CD14-positive monocyte (primary cell): ENCODE data around the gene ZSCAN25. TPM values are rescaled to one million over a fixed set of nuclear protein-coding genes. Genes with fewer than 3 reads are reported as not detected.

Experiments used
- DNase-seq, 3 donors: peaks; one replicate each; pipeline ENCODE4 v3.0.0-alpha.2; 2011 to 2022
- H2AFZ ChIP-seq: 2 replicates; pipeline ENCODE4 v1.6.0; 2012; ENCODE audit warnings: mild to moderate bottlenecking, low read depth, low read length, inconsistent platforms; ENCODE audit not compliant: insufficient read depth, poor library complexity, severe bottlenecking
- H3K27ac ChIP-seq, 2 donors: 1 replicate in 1 of 2; 2 replicates in 1 of 2; pipeline ENCODE4 v1.5.1; 2012 to 2013; ENCODE audit warnings: low read length in 2 of 2, control low read depth in 1 of 2, inconsistent platforms in 1 of 2, low read depth in 1 of 2, mild to moderate bottlenecking in 1 of 2
- H3K27me3 ChIP-seq, 2 donors: one replicate each; pipeline versions ENCODE4 v1.6.0 to v1.6.1; 2011 to 2013; ENCODE audit warnings: low read length in 2 of 2; ENCODE audit not compliant: control insufficient read depth in 2 of 2, insufficient read depth in 2 of 2
- H3K36me3 ChIP-seq, 2 donors: replicated peaks in 1 of 2; 1 replicate in 1 of 2; 2 replicates in 1 of 2; pipeline versions ENCODE4 v1.5.1 to v1.6.1; 2012 to 2013; ENCODE audit warnings: low read length in 2 of 2, control low read depth in 1 of 2, inconsistent platforms in 1 of 2, mild to moderate bottlenecking in 1 of 2; ENCODE audit not compliant: insufficient read depth in 2 of 2, control insufficient read depth in 1 of 2
- H3K4me1 ChIP-seq, 2 donors: 1 replicate in 1 of 2; 2 replicates in 1 of 2; pipeline versions ENCODE4 v1.5.1 to v1.6.1; 2012 to 2013; ENCODE audit warnings: low read length in 2 of 2, control low read depth in 1 of 2, inconsistent platforms in 1 of 2, mild to moderate bottlenecking in 1 of 2, moderate library complexity in 1 of 2; ENCODE audit not compliant: insufficient read depth in 2 of 2, control insufficient read depth in 1 of 2
- H3K4me2 ChIP-seq: replicated peaks from 2 replicates; pipeline ENCODE3; 2012; ENCODE audit warnings: low read length, moderate library complexity, mild to moderate bottlenecking; ENCODE audit not compliant: poor library complexity, severe bottlenecking; ENCODE audit errors: extremely low read depth
- H3K4me3 ChIP-seq, 3 experiments: fragments of 200-600 bp in 1 of 3; sonication (generic) in 1 of 3; replicated peaks in 1 of 3; 1 replicate in 2 of 3; 2 replicates in 1 of 3; pipeline ENCODE4 v1.5.1; 2011 to 2013; ENCODE audit warnings: low read length in 3 of 3, mild to moderate bottlenecking in 3 of 3, control low read depth in 2 of 3, low read depth in 2 of 3, inconsistent platforms in 1 of 3, moderate library complexity in 1 of 3
- H3K79me2 ChIP-seq: 2 replicates; pipeline ENCODE4 v1.6.0; 2012; ENCODE audit warnings: mild to moderate bottlenecking, control low read depth, inconsistent platforms, low read length, moderate library complexity; ENCODE audit not compliant: insufficient read depth
- H3K9ac ChIP-seq: 2 replicates; pipeline ENCODE4 v1.6.0; 2017; ENCODE audit warnings: low read length, mild to moderate bottlenecking; ENCODE audit not compliant: insufficient read depth, poor library complexity, severe bottlenecking
- H3K9me3 ChIP-seq, 2 donors: replicated peaks in 1 of 2; 1 replicate in 1 of 2; 2 replicates in 1 of 2; pipeline versions ENCODE4 v1.5.1 to v1.6.1; 2012 to 2013; ENCODE audit warnings: low read length in 2 of 2, control low read depth in 1 of 2; ENCODE audit not compliant: control insufficient read depth in 1 of 2, insufficient read depth in 1 of 2
- H4K20me1 ChIP-seq: 2 replicates; pipeline ENCODE4 v1.6.0; 2012; ENCODE audit warnings: mild to moderate bottlenecking, low read length, control low read depth, moderate library complexity; ENCODE audit not compliant: insufficient read depth
- H3K27ac Mint-ChIP-seq, 7 donors: one replicate each; pipeline ENCODE4 v1.8.0; 2020; ENCODE audit warnings: mild to moderate bottlenecking in 7 of 7, mixed read lengths in 7 of 7, moderate library complexity in 6 of 7, inconsistent platforms in 2 of 7
- H3K27me3 Mint-ChIP-seq, 3 donors: one replicate each; pipeline ENCODE4 v1.8.0; 2021 to 2022; ENCODE audit warnings: low read depth in 3 of 3, mild to moderate bottlenecking in 3 of 3, mixed read lengths in 3 of 3, moderate library complexity in 3 of 3, inconsistent platforms in 1 of 3
- H3K36me3 Mint-ChIP-seq, 2 donors: one replicate each; pipeline ENCODE4 v1.8.0; 2020; ENCODE audit warnings: mixed read lengths in 2 of 2, inconsistent platforms in 1 of 2, mild to moderate bottlenecking in 1 of 2
- H3K4me1 Mint-ChIP-seq: one replicate; pipeline ENCODE4 v1.8.0; 2020; ENCODE audit warnings: mild to moderate bottlenecking, mixed read lengths
- H3K4me3 Mint-ChIP-seq, 2 donors: one replicate each; pipeline ENCODE4 v1.8.0; 2020; ENCODE audit warnings: mild to moderate bottlenecking in 2 of 2, mixed read lengths in 2 of 2, moderate library complexity in 1 of 2
- H3K9me3 Mint-ChIP-seq, 7 donors: one replicate each; pipeline ENCODE4 v1.8.0; 2020 to 2022; ENCODE audit warnings: mixed read lengths in 7 of 7, mild to moderate bottlenecking in 6 of 7, moderate library complexity in 6 of 7, inconsistent platforms in 2 of 7
- WGBS: methylation state at CpG from one replicate; pipeline ENCODE4 v1.1.5; 2013; ENCODE audit warnings: missing lambda C conversion rate; ENCODE audit not compliant: insufficient coverage; 5-methylcytosine and 5-hydroxymethylcytosine counted together
- intact Hi-C, 2 donors: fragments of 100-400 bp; cut with micrococcal nuclease; formaldehyde crosslinking; loops; one replicate each; pipeline versions ENCODE4 v1.15.0 to v1.15.1; 2023
- polyA plus RNA-seq, 3 donors: library from polyadenylated mRNA; depleted of rRNA in 1 of 3; unstranded in 2 of 3; stranded (reverse) in 1 of 3; fragments of 300-500 nt in 2 of 3; fragments of >200 nt in 1 of 3; fragmentation: Illumina TruSeq in 2 of 3; gene quantifications; 1 replicate in 2 of 3; 2 replicates in 1 of 3; pipeline ENCODE4 v1.2.3, GENCODE V29; 2012 to 2021
- TF ChIP-seq, protein P1 (sequence below): fragments of 200-600 bp; IDR thresholded peaks from one replicate; pipeline ENCODE4 v1.8.0; 2022; ENCODE audit warnings: antibody characterized with exemption, mild to moderate bottlenecking

The ZSCAN25 gene
- polyA plus RNA-seq, 3 donors: 4.3 to 7.3 (median 6.1) TPM

DNA sequence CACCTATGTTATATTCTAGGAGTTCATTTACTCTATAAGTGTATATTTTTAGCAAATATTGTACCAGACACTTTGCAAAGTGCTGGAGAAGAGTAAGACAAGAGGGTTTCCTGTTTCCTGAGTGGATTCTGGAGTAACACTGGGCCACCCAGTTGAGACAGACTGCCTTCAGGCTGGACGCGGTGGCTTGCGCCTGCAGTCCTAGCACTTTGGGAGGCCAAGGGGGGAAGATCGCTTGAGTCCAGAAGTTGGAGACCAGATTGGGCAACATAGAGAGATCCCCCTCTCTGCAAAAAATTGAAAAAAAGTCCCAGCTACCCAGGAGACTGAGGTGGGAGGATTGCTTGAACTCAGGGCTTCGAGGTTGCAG, 772 bp upstream of the ZSCAN25 start:
- H3K36me3 ChIP-seq: peaks cover 22 to 28% of the 10 kb centered on the region in 2 donors
- peak overlapping the region; percentile 96 for H3K9ac ChIP-seq
- peak overlapping the region; percentile 99 for H3K4me2 ChIP-seq
- peak overlapping the region; percentile 100 for H2AFZ ChIP-seq
- H3K4me1 ChIP-seq: peaks cover 13 to 20% of the 10 kb centered on the region in 2 donors
- H3K79me2 ChIP-seq: peaks cover 16% of the 10 kb centered on the region
- DNase-seq: no peak
- Mint-ChIP-seq H3K27me3 (peaks cover 7 to 20% (median 14%) of the 10 kb centered on the region in 3 donors), H3K36me3 (peaks cover 27% of the 10 kb centered on the region in 2 donors), H3K4me3 (peak overlapping the region; percentile 97), H3K4me1 (peaks cover 22% of the 10 kb centered on the region), H3K9me3 (peaks cover 0 to 11% (median 2%) of the 10 kb centered on the region in 7 donors), H3K27ac (peak overlapping the region in 5 of 7 donors; percentile 79 to 93 (median 88))
- peak overlapping the region in 2 of 3 experiments; percentile 62 to 99 for H3K4me3 ChIP-seq
- H4K20me1 ChIP-seq: peaks cover 1% of the 10 kb centered on the region
- H3K27me3 ChIP-seq: peaks cover 2 to 13% of the 10 kb centered on the region in 2 donors
- intact Hi-C loops: loop anchor here (5.0 kb wide), 2 partner anchors 59 to 114 kb away; partner anchors contain the start of genes ZKSCAN5 (in 1 of the 2), ZNF394 (in 1 of the 2) and ZNF655 (in 1 of the 2)
- H3K27ac ChIP-seq: peak overlapping the region; percentile 50 to 90
- WGBS: 92% methylated on average over 1 of the region's 5 CpGs
- no peaks in the 10 kb centered on the region for H3K9me3 ChIP-seq
- TF ChIP-seq, protein P1, sequence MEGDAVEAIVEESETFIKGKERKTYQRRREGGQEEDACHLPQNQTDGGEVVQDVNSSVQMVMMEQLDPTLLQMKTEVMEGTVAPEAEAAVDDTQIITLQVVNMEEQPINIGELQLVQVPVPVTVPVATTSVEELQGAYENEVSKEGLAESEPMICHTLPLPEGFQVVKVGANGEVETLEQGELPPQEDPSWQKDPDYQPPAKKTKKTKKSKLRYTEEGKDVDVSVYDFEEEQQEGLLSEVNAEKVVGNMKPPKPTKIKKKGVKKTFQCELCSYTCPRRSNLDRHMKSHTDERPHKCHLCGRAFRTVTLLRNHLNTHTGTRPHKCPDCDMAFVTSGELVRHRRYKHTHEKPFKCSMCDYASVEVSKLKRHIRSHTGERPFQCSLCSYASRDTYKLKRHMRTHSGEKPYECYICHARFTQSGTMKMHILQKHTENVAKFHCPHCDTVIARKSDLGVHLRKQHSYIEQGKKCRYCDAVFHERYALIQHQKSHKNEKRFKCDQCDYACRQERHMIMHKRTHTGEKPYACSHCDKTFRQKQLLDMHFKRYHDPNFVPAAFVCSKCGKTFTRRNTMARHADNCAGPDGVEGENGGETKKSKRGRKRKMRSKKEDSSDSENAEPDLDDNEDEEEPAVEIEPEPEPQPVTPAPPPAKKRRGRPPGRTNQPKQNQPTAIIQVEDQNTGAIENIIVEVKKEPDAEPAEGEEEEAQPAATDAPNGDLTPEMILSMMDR: no peak

DNA sequence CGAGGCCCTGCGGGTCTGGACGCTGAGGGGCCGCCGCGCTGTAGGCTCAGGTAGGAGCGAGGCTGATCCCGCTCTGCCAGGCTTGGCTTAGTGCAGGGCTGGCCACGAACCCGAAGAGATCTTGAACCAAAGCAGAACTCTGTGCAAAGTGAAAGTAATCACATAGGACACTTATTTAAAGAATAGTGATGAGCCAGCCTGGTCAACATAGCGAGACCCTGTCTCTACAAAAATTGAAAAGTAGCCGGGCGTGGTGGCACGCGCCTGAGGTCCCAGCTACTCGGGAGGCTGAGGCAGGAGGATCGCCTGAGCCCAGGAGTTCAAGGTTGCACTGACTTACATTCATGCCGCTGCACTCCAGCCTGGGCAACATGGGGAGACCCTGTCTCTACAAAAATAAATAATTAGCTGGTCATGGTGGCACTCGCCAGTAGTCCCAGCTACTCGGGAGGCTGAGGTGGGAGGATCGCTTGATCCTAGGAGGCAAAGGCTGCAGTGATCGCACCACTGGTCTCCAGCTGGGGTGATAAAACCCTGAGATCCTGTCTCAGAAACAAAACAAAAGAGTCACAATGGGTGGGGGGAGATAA, 541 bp downstream of the ZSCAN25 start:
- peak overlapping the region; percentile 100 for H2AFZ ChIP-seq
- H3K27ac Mint-ChIP-seq: peak overlapping the region; percentile 79 to 93 (median 88)
- peaks cover 8% of the 10 kb centered on the region for H4K20me1 ChIP-seq
- intact Hi-C loops: loop anchor here (5.0 kb wide), 2 partner anchors 60 to 115 kb away; partner anchors contain the start of genes ZKSCAN5 (in 1 of the 2), ZNF394 (in 1 of the 2) and ZNF655 (in 1 of the 2)
- peaks cover 13 to 20% of the 10 kb centered on the region in 2 donors for H3K4me1 ChIP-seq
- peaks cover 24% of the 10 kb centered on the region for H3K4me1 Mint-ChIP-seq
- peak overlapping the region; percentile 50 to 90 for H3K27ac ChIP-seq
- TF ChIP-seq, protein P1: no peak
- H3K9me3 ChIP-seq: no peaks in the 10 kb centered on the region
- peaks cover 35 to 41% of the 10 kb centered on the region in 2 donors for H3K36me3 ChIP-seq
- H3K27me3 Mint-ChIP-seq: peaks cover 6 to 15% (median 9%) of the 10 kb centered on the region in 3 donors
- peak overlapping the region; percentile 99 for H3K4me2 ChIP-seq
- peaks cover 21% of the 10 kb centered on the region for H3K79me2 ChIP-seq
- peak overlapping the region; percentile 62 to 99 (median 65) for H3K4me3 ChIP-seq
- peak overlapping the region; percentile 96 for H3K9ac ChIP-seq
- peak overlapping the region; percentile 97 for H3K4me3 Mint-ChIP-seq
- H3K36me3 Mint-ChIP-seq: peaks cover 39 to 40% of the 10 kb centered on the region in 2 donors
- H3K9me3 Mint-ChIP-seq: peaks cover 0 to 11% (median 2%) of the 10 kb centered on the region in 7 donors
- peaks cover 2 to 13% of the 10 kb centered on the region in 2 donors for H3K27me3 ChIP-seq
- WGBS: 18% methylated on average over 15 of the region's 22 CpGs
- no peak for DNase-seq
